Brain microvascular endothelial cell (primary cell): ENCODE data around the gene FDPS.

Source experiments
- DNase-seq: peaks from one replicate; pipeline ENCODE4 v3.0.0-alpha.2; 2020
- H3K27ac ChIP-seq: fragments of 250-450 bp; sonication (Bioruptor Pico); 2 replicates; pipeline ENCODE4 v1.5.1; 2020; ENCODE audit warnings: mild to moderate bottlenecking, moderate library complexity
- H3K27me3 ChIP-seq: fragments of 250-450 bp; sonication (Bioruptor Pico); replicated peaks from 2 replicates; pipeline ENCODE4 v1.5.1; 2020; ENCODE audit warnings: mild to moderate bottlenecking
- H3K36me3 ChIP-seq: fragments of 250-450 bp; sonication (Bioruptor Pico); replicated peaks from 2 replicates; pipeline ENCODE4 v1.5.1; 2020; ENCODE audit warnings: mild to moderate bottlenecking
- H3K4me3 ChIP-seq: 2 replicates; pipeline ENCODE4 v1.5.1; 2011; ENCODE audit warnings: low read depth, mild to moderate bottlenecking, control low read depth, low read length, moderate library complexity
- in situ Hi-C: cut with HindIII; loops from 2 replicates; pipeline ENCODE4 v1.10.0; 2017; ENCODE audit warnings: low sequenced_read_pairs, low pct_ligation_motif_present
- TF ChIP-seq, protein P1 (sequence below): IDR thresholded peaks from 2 replicates; pipeline ENCODE4 v1.5.1; 2011; ENCODE audit warnings: low read depth, mild to moderate bottlenecking, moderate library complexity, low read length, control low read depth, inconsistent platforms; ENCODE audit errors: missing control alignments

The FDPS gene

DNA sequence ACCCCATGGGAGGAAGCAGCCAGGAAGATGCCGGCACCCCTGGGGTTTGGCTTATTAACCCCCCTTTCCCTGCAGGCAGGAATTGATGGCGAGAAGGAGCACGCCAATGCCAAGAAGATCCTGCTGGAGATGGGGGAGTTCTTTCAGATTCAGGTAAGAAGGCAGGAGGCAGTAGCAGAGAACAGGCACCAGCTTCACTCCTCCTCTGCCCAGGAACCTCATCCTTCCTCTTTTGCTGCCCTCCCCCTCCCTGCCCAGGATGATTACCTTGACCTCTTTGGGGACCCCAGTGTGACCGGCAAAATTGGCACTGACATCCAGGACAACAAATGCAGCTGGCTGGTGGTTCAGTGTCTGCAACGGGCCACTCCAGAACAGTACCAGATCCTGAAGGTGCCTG is 10.9 kb downstream of the FDPS start:
- Histone ChIP-seq H3K4me3 (no peak overlapping the region), H3K27me3 (no peaks in the 10 kb centered on the region), H3K27ac (no peak overlapping the region), H3K36me3 (peaks cover 34% of the 10 kb centered on the region)
- in situ Hi-C loops: no loop called here
- TF ChIP-seq, protein P1, sequence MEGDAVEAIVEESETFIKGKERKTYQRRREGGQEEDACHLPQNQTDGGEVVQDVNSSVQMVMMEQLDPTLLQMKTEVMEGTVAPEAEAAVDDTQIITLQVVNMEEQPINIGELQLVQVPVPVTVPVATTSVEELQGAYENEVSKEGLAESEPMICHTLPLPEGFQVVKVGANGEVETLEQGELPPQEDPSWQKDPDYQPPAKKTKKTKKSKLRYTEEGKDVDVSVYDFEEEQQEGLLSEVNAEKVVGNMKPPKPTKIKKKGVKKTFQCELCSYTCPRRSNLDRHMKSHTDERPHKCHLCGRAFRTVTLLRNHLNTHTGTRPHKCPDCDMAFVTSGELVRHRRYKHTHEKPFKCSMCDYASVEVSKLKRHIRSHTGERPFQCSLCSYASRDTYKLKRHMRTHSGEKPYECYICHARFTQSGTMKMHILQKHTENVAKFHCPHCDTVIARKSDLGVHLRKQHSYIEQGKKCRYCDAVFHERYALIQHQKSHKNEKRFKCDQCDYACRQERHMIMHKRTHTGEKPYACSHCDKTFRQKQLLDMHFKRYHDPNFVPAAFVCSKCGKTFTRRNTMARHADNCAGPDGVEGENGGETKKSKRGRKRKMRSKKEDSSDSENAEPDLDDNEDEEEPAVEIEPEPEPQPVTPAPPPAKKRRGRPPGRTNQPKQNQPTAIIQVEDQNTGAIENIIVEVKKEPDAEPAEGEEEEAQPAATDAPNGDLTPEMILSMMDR: no peak
- DNase-seq: no peak

DNA sequence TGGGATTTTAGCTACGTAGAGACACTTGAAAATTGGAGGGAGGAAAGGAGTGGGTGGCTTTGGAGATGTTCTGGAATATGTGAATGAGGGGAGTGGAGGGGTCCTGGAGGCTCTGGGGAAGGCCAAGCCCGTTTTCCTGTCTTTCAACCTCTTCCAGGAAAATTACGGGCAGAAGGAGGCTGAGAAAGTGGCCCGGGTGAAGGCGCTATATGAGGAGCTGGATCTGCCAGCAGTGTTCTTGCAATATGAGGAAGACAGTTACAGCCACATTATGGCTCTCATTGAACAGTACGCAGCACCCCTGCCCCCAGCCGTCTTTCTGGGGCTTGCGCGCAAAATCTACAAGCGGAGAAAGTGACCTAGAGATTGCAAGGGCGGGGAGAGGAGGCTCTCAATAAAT is 11.6 kb downstream of the FDPS start:
- Histone ChIP-seq H3K36me3 (peaks cover 29% of the 10 kb centered on the region), H3K27me3 (no peaks in the 10 kb centered on the region), H3K4me3 (peak overlapping the region; percentile 55), H3K27ac (no peak overlapping the region)
- in situ Hi-C loops: no loop called here
- DNase-seq: no peak
- TF ChIP-seq, protein P1: no peak

DNA sequence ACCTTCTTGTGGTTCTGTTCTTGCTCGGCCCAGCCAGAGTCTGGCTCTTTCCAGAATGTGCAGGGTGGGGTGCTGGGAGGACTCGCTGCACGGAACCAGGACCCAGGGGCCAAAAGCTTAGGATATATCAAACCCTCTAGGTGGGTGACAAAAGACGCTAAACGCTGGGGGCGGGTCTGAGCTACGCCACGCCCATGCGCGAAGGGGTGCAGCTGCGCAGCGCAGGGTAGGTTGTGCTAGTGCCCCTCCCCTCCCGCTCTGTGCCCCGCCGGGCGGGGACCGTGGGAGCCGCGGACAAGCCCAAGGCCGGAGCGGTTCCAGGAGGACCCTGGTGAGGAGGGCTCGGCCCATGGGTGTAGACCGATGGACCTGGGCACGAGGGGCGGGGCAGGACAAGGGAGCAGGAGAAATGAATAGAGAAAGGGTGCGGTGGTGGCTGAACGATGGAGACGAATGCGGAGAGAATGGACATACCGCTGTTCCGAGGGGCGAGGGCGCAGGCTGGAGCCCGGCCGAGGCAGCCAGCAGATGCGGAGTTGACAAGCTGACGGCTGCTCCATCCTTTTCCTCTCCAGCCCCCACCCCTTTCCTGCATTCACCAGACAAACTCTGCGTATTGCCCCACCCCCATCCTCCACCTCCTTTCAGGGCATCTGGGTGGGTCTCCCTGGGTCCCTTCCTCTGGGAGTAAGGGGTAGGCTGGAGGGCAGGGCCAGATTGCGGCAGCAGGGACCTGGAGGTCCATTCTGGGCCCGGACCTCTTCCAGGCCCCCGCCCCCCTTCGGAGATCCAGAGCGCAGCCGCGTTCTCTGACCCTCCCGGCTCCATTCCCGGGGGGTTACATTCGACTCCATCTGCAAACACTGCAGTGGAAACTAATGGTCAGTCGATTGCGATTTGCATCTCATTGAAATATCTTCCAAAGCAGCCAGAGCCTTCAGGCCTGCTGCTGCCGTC is 12.3 kb downstream of the FDPS start, which contains the start of gene RUSC1:
RUSC1 (plus strand) TSS at position 234 of the 957 bp plus-strand sequence. CDS start 880 bp downstream, outside the sequence.
- in situ Hi-C loops: no loop called here
- no peaks in the 10 kb centered on the region for H3K27me3 ChIP-seq
- peak within 1 kb of the TSS; percentile 55 for H3K4me3 ChIP-seq
- peaks cover 27% of the 10 kb centered on the region for H3K36me3 ChIP-seq
- peak; percentile 47 for DNase-seq
- no peak within 1 kb of the TSS for H3K27ac ChIP-seq
- TF ChIP-seq, protein P1: no peak

DNA sequence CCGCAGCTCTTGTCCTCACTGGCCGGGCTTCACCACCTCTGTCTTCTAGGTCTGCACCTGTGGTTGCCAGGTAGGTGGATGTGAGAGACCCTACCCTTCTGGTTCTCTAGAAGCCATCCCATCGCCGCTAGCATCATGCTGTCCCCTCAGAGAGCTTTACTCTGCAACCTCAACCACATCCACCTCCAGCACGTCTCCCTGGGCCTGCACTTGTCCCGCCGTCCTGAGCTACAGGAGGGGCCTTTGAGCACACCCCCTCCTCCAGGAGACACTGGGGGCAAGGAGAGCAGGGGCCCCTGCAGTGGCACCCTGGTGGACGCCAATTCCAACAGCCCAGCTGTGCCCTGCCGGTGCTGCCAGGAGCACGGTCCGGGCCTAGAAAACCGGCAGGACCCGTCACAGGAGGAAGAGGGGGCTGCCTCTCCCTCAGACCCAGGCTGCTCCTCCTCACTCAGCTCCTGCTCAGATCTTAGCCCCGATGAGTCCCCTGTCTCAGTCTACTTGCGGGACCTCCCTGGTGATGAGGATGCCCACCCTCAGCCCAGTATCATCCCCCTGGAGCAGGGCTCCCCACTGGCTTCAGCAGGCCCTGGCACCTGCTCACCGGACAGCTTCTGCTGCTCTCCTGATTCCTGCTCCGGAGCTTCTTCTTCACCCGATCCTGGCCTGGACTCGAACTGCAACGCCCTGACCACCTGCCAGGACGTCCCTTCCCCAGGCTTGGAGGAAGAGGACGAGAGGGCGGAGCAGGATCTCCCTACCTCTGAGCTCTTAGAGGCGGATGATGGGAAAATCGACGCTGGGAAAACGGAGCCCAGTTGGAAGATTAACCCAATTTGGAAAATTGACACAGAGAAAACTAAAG is 13.2 kb downstream of the FDPS start:
- TF ChIP-seq, protein P1: no peak
- Histone ChIP-seq H3K4me3 (peak overlapping the region; percentile 82), H3K27me3 (no peaks in the 10 kb centered on the region), H3K27ac (no peak overlapping the region), H3K36me3 (peaks cover 27% of the 10 kb centered on the region)
- in situ Hi-C loops: no loop called here
- DNase-seq: no peak

DNA sequence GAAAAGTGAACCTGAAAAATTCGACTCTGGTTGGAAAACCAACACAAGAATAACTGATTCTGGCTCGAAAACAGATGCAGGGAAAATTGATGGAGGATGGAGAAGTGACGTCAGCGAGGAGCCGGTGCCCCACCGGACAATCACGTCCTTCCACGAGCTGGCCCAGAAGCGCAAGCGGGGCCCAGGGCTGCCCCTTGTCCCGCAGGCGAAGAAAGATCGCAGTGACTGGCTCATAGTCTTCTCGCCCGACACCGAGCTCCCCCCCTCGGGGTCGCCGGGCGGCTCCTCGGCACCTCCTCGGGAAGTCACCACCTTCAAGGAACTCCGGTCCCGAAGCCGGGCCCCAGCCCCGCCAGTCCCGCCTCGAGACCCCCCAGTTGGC is 13.9 kb downstream of the FDPS start:
- Histone ChIP-seq H3K27me3 (no peaks in the 10 kb centered on the region), H3K27ac (no peak overlapping the region), H3K36me3 (peaks cover 29% of the 10 kb centered on the region), H3K4me3 (peak overlapping the region; percentile 82)
- DNase-seq: no peak
- in situ Hi-C loops: no loop called here
- TF ChIP-seq, protein P1: no peak
